Body of pancreas (tissue), 4 donors: ENCODE measurements around the gene SLC12A7. TPM values are rescaled to one million over a fixed set of nuclear protein-coding genes. Genes with fewer than 3 reads are reported as not detected.

ENCODE experiments used
- ATAC-seq: fragments of 150-250 bp; one replicate; pipeline ENCODE4 v1.9.1; 2016
- DNase-seq, 4 donors: peaks; one replicate each; pipeline ENCODE4 v3.0.0-alpha.2; 2019
- H3K27ac ChIP-seq, 4 donors: fragments of 200-600 bp; sonication (generic); 1 replicate in 3 of 4; 2 replicates in 1 of 4; pipeline versions ENCODE4 v1.5.1 to v1.6.1; 2016 to 2019; ENCODE audit warnings: mild to moderate bottlenecking in 1 of 4, mixed read lengths in 1 of 4, moderate library complexity in 1 of 4
- H3K27me3 ChIP-seq, 2 donors: fragments of 200-600 bp; sonication (generic); one replicate each; pipeline ENCODE4 v1.6.0; 2016; ENCODE audit warnings: mild to moderate bottlenecking in 1 of 2
- H3K36me3 ChIP-seq, 2 donors: fragments of 200-600 bp; sonication (generic); replicated peaks in 1 of 2; 2 replicates each; pipeline ENCODE4 v1.5.1; 2016; ENCODE audit warnings: low read depth in 2 of 2; ENCODE audit not compliant: insufficient read depth in 1 of 2
- H3K4me1 ChIP-seq: fragments of 200-600 bp; sonication (generic); one replicate; pipeline ENCODE4 v1.6.0; 2016
- H3K4me3 ChIP-seq, 2 donors: fragments of 200-600 bp; sonication (generic); 1 replicate in 1 of 2; 2 replicates in 1 of 2; pipeline ENCODE4 v1.5.1; 2016 to 2019
- H3K9me3 ChIP-seq, 3 donors: fragments of 200-600 bp; sonication (generic); 1 replicate in 2 of 3; 2 replicates in 1 of 3; pipeline ENCODE4 v1.5.1; 2016
- POLR2A ChIP-seq, 3 donors: fragments of 450-650 bp; IDR thresholded peaks; one replicate each; pipeline ENCODE4 v1.6.1; 2016; ENCODE audit warnings: antibody characterized with exemption in 3 of 3, mild to moderate bottlenecking in 2 of 3
- WGBS, 2 donors: methylation state at CpG; one replicate each; pipeline ENCODE4 v1.1.5; 2017; 5-methylcytosine and 5-hydroxymethylcytosine counted together
- intact Hi-C: fragments of 100-400 bp; cut with DNase I; formaldehyde crosslinking; loops from one replicate; pipeline ENCODE4 v1.15.1; 2023
- total RNA-seq, 2 donors: library from RNA; depleted of rRNA; stranded (reverse); fragments of >200 nt; gene quantifications; one replicate each; pipeline ENCODE4 v1.1.0, GENCODE V29; 2016
- TF ChIP-seq, protein P1 (sequence below), 7 experiments: fragments of 450-650 bp in 4 of 7; fragments of 200-600 bp in 3 of 7; sonication (generic) in 3 of 7; IDR thresholded peaks; one replicate each; pipeline ENCODE4 v1.5.1; 2016 to 2019; ENCODE audit warnings: antibody characterized with exemption in 7 of 7

The SLC12A7 gene
- total RNA-seq, 2 donors from 2014 or later, result 35.5 to 42.8 TPM

DNA sequence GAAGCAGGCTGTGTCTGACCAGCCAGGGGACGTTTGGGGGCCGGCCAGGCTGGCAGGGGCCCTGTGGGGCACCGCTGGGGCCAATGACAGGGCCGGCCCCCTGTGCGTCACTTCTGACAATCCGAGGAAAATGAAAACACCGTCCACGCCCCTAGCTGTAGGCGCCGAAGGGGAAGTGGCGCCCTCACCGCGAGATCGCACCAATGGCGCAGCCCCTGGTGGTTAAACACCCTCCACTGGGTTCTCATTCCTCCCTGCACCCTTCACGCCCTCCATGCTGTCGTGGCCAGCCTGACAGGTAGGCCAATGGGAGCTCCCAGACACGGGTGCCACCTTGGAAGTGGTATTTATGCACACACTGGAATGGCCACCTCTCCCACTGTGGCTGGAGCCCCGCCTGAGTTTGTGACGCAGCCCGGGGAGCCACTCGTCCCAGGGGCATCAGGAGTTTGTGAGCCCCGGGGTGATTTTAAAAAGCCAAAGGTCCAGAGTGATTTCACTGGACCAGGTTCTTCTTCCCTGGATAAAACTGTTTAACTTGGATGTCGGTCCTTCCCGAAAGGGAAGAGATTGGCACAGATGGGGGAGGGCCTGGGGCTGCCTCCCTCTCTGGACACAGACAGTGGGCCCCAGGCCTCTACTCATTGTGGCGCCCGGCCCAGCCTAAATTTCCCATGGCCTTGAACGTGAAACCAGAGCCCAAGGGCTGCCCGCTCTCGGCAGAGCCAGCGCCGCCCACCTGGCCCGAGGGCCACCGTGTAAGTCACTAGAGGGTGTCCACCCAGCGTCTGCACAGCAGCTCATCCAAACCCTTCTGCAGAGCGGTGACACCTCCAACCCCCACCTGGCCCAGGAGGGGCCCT, 53.5 kb downstream of the SLC12A7 start:
- intact Hi-C loops, result no loop called here
- WGBS, 2 donors, result 89 to 97% methylated on average over 12 to 36 of the region's 36 CpGs
- Histone ChIP-seq H3K4me1 (no peaks in the 10 kb centered on the region), H3K27ac (no peak overlapping the region), H3K27me3 (no peaks in the 10 kb centered on the region), H3K9me3 (no peaks in the 10 kb centered on the region), H3K36me3 (peaks cover 4 to 40% of the 10 kb centered on the region in 2 donors), H3K4me3 (no peak overlapping the region)
- TF ChIP-seq, protein P1, sequence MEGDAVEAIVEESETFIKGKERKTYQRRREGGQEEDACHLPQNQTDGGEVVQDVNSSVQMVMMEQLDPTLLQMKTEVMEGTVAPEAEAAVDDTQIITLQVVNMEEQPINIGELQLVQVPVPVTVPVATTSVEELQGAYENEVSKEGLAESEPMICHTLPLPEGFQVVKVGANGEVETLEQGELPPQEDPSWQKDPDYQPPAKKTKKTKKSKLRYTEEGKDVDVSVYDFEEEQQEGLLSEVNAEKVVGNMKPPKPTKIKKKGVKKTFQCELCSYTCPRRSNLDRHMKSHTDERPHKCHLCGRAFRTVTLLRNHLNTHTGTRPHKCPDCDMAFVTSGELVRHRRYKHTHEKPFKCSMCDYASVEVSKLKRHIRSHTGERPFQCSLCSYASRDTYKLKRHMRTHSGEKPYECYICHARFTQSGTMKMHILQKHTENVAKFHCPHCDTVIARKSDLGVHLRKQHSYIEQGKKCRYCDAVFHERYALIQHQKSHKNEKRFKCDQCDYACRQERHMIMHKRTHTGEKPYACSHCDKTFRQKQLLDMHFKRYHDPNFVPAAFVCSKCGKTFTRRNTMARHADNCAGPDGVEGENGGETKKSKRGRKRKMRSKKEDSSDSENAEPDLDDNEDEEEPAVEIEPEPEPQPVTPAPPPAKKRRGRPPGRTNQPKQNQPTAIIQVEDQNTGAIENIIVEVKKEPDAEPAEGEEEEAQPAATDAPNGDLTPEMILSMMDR (IDR thresholded peaks at IDR 0.05), result no peak
- TF ChIP-seq POLR2A (IDR thresholded peaks at IDR 0.05), result no peak
- DNase-seq (no peak), ATAC-seq (no peak)

DNA sequence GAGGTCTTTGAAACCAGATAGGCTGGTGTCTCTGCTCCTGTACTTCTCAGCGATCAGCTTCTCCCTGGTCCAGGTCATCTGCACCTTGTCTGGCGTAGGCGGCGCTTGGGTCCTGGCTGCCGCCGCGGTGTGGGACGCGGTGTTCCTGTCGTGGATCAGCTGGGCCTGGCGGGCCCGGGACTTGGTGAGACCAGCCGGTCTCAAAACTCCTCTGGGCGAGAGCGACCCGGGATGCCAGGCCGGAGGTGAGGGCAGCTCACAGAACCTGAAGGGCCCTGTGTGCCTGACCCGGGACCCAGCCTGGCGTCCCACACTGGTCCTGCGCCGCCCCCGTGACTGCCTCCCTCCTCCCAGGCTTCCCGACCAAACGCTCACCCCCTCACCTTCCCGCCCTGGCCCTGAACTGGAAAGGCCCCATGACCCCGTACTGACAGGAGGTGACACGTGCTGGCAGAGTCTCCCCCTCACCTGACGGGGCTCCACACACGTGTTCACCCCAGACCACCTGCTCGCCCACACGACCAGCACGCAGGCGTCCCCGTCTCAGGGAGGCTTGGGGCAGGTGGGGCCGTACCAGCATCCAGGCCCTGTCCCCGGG, 54.3 kb downstream of the SLC12A7 start:
- H3K27me3 ChIP-seq, result no peaks in the 10 kb centered on the region
- no peak overlapping the region for H3K27ac ChIP-seq
- ATAC-seq (no peak), DNase-seq (no peak)
- no peaks in the 10 kb centered on the region for H3K4me1 ChIP-seq
- intact Hi-C loops, result no loop called here
- TF ChIP-seq, protein P1 (IDR thresholded peaks at IDR 0.05), result no peak
- TF ChIP-seq POLR2A (IDR thresholded peaks at IDR 0.05), result no peak
- no peaks in the 10 kb centered on the region for H3K9me3 ChIP-seq
- H3K4me3 ChIP-seq, result no peak overlapping the region
- peaks cover 4 to 35% of the 10 kb centered on the region in 2 donors for H3K36me3 ChIP-seq
- WGBS, 2 donors, result 82 to 96% methylated on average over 10 to 31 of the region's 36 CpGs

DNA sequence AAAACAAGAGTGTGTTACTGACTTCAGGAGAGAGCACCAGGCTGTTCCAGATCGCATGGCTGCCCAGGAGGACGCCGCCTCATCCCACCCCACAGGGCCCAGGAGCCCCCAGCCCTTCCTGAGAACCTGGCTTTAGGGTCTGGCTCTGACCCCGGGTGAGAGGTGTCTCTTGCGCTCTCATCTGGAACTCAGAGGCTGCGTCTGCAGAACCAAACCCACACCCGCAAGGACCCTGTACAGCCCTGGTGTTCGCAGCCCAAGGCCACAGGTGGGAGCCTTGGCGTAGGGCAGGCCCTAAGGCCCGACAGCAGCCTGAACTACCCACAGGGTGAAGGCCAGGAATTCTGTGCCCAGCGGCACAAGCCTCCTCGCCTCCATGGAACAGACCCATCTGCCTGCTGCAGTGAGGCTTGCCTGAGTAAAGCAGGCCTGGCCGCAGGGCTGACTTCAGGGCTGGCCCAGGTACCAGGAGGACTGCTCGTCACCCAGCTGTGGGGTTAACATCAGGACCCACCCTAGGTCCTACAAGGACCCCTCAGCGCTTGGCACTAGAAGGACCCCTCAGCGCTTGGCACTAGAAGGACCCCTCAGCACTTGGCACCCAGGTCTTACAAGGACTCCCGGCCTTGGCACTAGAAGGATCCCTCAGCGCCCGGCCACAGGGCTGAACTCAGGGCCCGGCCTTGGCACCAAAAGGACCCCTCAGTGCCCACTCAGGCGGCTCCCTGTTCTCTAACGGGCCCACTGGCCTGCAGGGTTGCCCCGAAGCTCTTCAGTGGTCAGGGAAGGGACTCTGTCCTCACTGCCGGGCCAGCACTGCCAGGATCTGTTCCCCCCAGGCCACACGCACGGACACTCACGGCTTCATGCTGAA, 55.0 kb downstream of the SLC12A7 start:
- Histone ChIP-seq H3K4me1 (no peaks in the 10 kb centered on the region), H3K4me3 (no peak overlapping the region), H3K27ac (no peak overlapping the region), H3K36me3 (peaks cover 4 to 32% of the 10 kb centered on the region in 2 donors), H3K9me3 (no peaks in the 10 kb centered on the region), H3K27me3 (no peaks in the 10 kb centered on the region)
- DNase-seq (no peak), ATAC-seq (no peak)
- 91 to 96% methylated on average over 10 to 25 of the region's 27 CpGs for WGBS, 2 donors
- intact Hi-C loops, result no loop called here
- no peak for TF ChIP-seq POLR2A (IDR thresholded peaks at IDR 0.05)
- TF ChIP-seq, protein P1 (IDR thresholded peaks at IDR 0.05), result no peak

DNA sequence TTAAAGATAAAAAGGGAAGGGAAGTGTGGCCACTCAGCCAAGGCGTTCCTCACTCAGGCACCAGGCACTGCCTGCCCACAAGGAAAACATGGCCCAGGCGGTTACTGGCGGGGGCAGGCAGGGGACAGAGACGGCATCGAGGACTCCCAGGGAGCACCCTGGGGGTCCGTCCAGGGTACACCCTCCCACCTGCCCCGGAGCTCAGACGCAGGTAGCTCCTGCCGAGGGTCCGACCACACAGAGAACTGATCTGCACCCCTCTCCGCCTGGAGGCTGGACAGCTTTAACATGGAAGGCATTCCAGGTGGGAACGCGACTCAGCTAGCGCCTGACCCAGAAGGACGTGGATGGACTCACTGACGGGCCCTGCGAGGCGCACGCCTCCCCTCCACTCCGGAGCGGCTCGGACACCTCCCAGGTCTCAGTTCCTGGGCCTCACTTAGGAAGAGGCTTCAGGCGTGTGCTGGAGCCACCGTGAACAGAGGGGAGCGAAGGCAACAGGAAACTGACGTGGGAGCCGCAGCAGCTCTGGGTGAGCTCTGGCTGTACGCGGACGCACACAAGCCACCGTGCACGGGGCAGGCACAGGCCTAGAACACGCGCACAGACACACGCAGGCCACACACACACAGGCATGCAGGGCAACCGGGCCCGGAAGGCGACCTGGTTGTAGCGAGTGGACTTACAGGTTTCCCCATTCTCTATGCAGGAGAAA, 55.8 kb downstream of the SLC12A7 start:
- Histone ChIP-seq H3K9me3 (no peaks in the 10 kb centered on the region), H3K27ac (no peak overlapping the region), H3K4me3 (no peak overlapping the region), H3K36me3 (peaks cover 4 to 39% of the 10 kb centered on the region in 2 donors), H3K27me3 (no peaks in the 10 kb centered on the region), H3K4me1 (no peaks in the 10 kb centered on the region)
- DNase-seq (no peak), ATAC-seq (no peak)
- no peak for TF ChIP-seq POLR2A (IDR thresholded peaks at IDR 0.05)
- TF ChIP-seq, protein P1 (IDR thresholded peaks at IDR 0.05), result no peak
- intact Hi-C loops, result no loop called here
- WGBS, 2 donors, result 89 to 92% methylated on average over 15 to 39 of the region's 39 CpGs
